CD14-positive monocyte (primary cell): ENCODE data around the gene TTC7B. TPM values are rescaled to one million over a fixed set of nuclear protein-coding genes. Genes with fewer than 3 reads are reported as not detected.

Source experiments
- DNase-seq, 3 donors: peaks; one replicate each; pipeline ENCODE4 v3.0.0-alpha.2; 2011 to 2022
- H2AFZ ChIP-seq: 2 replicates; pipeline ENCODE4 v1.6.0; 2012; ENCODE audit warnings: mild to moderate bottlenecking, low read depth, low read length, inconsistent platforms; ENCODE audit not compliant: insufficient read depth, poor library complexity, severe bottlenecking
- H3K27ac ChIP-seq, 2 donors: 1 replicate in 1 of 2; 2 replicates in 1 of 2; pipeline ENCODE4 v1.5.1; 2012 to 2013; ENCODE audit warnings: low read length in 2 of 2, control low read depth in 1 of 2, inconsistent platforms in 1 of 2, low read depth in 1 of 2, mild to moderate bottlenecking in 1 of 2
- H3K27me3 ChIP-seq, 2 donors: one replicate each; pipeline versions ENCODE4 v1.6.0 to v1.6.1; 2011 to 2013; ENCODE audit warnings: low read length in 2 of 2; ENCODE audit not compliant: control insufficient read depth in 2 of 2, insufficient read depth in 2 of 2
- H3K36me3 ChIP-seq, 2 donors: replicated peaks in 1 of 2; 1 replicate in 1 of 2; 2 replicates in 1 of 2; pipeline versions ENCODE4 v1.5.1 to v1.6.1; 2012 to 2013; ENCODE audit warnings: low read length in 2 of 2, control low read depth in 1 of 2, inconsistent platforms in 1 of 2, mild to moderate bottlenecking in 1 of 2; ENCODE audit not compliant: insufficient read depth in 2 of 2, control insufficient read depth in 1 of 2
- H3K4me1 ChIP-seq, 2 donors: 1 replicate in 1 of 2; 2 replicates in 1 of 2; pipeline versions ENCODE4 v1.5.1 to v1.6.1; 2012 to 2013; ENCODE audit warnings: low read length in 2 of 2, control low read depth in 1 of 2, inconsistent platforms in 1 of 2, mild to moderate bottlenecking in 1 of 2, moderate library complexity in 1 of 2; ENCODE audit not compliant: insufficient read depth in 2 of 2, control insufficient read depth in 1 of 2
- H3K4me2 ChIP-seq: replicated peaks from 2 replicates; pipeline ENCODE3; 2012; ENCODE audit warnings: low read length, moderate library complexity, mild to moderate bottlenecking; ENCODE audit not compliant: poor library complexity, severe bottlenecking; ENCODE audit errors: extremely low read depth
- H3K4me3 ChIP-seq, 3 experiments: fragments of 200-600 bp in 1 of 3; sonication (generic) in 1 of 3; replicated peaks in 1 of 3; 1 replicate in 2 of 3; 2 replicates in 1 of 3; pipeline ENCODE4 v1.5.1; 2011 to 2013; ENCODE audit warnings: low read length in 3 of 3, mild to moderate bottlenecking in 3 of 3, control low read depth in 2 of 3, low read depth in 2 of 3, inconsistent platforms in 1 of 3, moderate library complexity in 1 of 3
- H3K79me2 ChIP-seq: 2 replicates; pipeline ENCODE4 v1.6.0; 2012; ENCODE audit warnings: mild to moderate bottlenecking, control low read depth, inconsistent platforms, low read length, moderate library complexity; ENCODE audit not compliant: insufficient read depth
- H3K9ac ChIP-seq: 2 replicates; pipeline ENCODE4 v1.6.0; 2017; ENCODE audit warnings: low read length, mild to moderate bottlenecking; ENCODE audit not compliant: insufficient read depth, poor library complexity, severe bottlenecking
- H3K9me3 ChIP-seq, 2 donors: replicated peaks in 1 of 2; 1 replicate in 1 of 2; 2 replicates in 1 of 2; pipeline versions ENCODE4 v1.5.1 to v1.6.1; 2012 to 2013; ENCODE audit warnings: low read length in 2 of 2, control low read depth in 1 of 2; ENCODE audit not compliant: control insufficient read depth in 1 of 2, insufficient read depth in 1 of 2
- H4K20me1 ChIP-seq: 2 replicates; pipeline ENCODE4 v1.6.0; 2012; ENCODE audit warnings: mild to moderate bottlenecking, low read length, control low read depth, moderate library complexity; ENCODE audit not compliant: insufficient read depth
- H3K27ac Mint-ChIP-seq, 7 donors: one replicate each; pipeline ENCODE4 v1.8.0; 2020; ENCODE audit warnings: mild to moderate bottlenecking in 7 of 7, mixed read lengths in 7 of 7, moderate library complexity in 6 of 7, inconsistent platforms in 2 of 7
- H3K27me3 Mint-ChIP-seq, 3 donors: one replicate each; pipeline ENCODE4 v1.8.0; 2021 to 2022; ENCODE audit warnings: low read depth in 3 of 3, mild to moderate bottlenecking in 3 of 3, mixed read lengths in 3 of 3, moderate library complexity in 3 of 3, inconsistent platforms in 1 of 3
- H3K36me3 Mint-ChIP-seq, 2 donors: one replicate each; pipeline ENCODE4 v1.8.0; 2020; ENCODE audit warnings: mixed read lengths in 2 of 2, inconsistent platforms in 1 of 2, mild to moderate bottlenecking in 1 of 2
- H3K4me1 Mint-ChIP-seq: one replicate; pipeline ENCODE4 v1.8.0; 2020; ENCODE audit warnings: mild to moderate bottlenecking, mixed read lengths
- H3K4me3 Mint-ChIP-seq, 2 donors: one replicate each; pipeline ENCODE4 v1.8.0; 2020; ENCODE audit warnings: mild to moderate bottlenecking in 2 of 2, mixed read lengths in 2 of 2, moderate library complexity in 1 of 2
- H3K9me3 Mint-ChIP-seq, 7 donors: one replicate each; pipeline ENCODE4 v1.8.0; 2020 to 2022; ENCODE audit warnings: mixed read lengths in 7 of 7, mild to moderate bottlenecking in 6 of 7, moderate library complexity in 6 of 7, inconsistent platforms in 2 of 7
- WGBS: methylation state at CpG from one replicate; pipeline ENCODE4 v1.1.5; 2013; ENCODE audit warnings: missing lambda C conversion rate; ENCODE audit not compliant: insufficient coverage; 5-methylcytosine and 5-hydroxymethylcytosine counted together
- intact Hi-C, 2 donors: fragments of 100-400 bp; cut with micrococcal nuclease; formaldehyde crosslinking; loops; one replicate each; pipeline versions ENCODE4 v1.15.0 to v1.15.1; 2023
- polyA plus RNA-seq, 3 donors: library from polyadenylated mRNA; depleted of rRNA in 1 of 3; unstranded in 2 of 3; stranded (reverse) in 1 of 3; fragments of 300-500 nt in 2 of 3; fragments of >200 nt in 1 of 3; fragmentation: Illumina TruSeq in 2 of 3; gene quantifications; 1 replicate in 2 of 3; 2 replicates in 1 of 3; pipeline ENCODE4 v1.2.3, GENCODE V29; 2012 to 2021
- TF ChIP-seq, protein P1 (sequence below): fragments of 200-600 bp; IDR thresholded peaks from one replicate; pipeline ENCODE4 v1.8.0; 2022; ENCODE audit warnings: antibody characterized with exemption, mild to moderate bottlenecking

Gene TTC7B
- polyA plus RNA-seq, 3 donors = 0.87 to 2.6 (median 1.2) TPM

DNA sequence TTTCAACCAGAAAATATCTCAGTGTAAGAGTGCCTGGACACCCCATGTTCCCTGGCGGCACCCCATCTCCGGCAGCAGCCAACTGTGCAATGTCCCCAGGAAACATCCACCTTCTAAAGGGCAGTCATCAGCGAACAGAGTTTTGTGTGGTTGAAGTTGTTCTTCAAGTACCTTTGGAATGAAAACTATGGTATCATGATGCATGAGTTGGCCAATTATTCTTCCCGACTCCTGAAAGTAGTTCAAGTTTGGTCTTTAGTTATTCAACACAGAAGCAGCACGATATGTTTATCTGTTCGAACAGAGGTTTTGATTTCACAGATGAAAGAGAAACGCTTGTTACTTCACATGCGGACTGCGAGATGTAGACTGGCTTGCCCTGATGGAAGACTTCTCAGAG, 21.1 kb upstream of the TTC7B start:
- DNase-seq = no peak
- no peak overlapping the region for H3K4me2 ChIP-seq
- no peaks in the 10 kb centered on the region for H3K9me3 ChIP-seq
- Mint-ChIP-seq H3K9me3 (peaks cover 0 to 4% (median 2%) of the 10 kb centered on the region in 7 donors), H3K27ac (no peak overlapping the region), H3K27me3 (peaks cover 3 to 4% (median 3%) of the 10 kb centered on the region in 3 donors), H3K4me3 (no peak overlapping the region), H3K36me3 (no peaks in the 10 kb centered on the region), H3K4me1 (peaks cover 20% of the 10 kb centered on the region)
- H2AFZ ChIP-seq = no peak overlapping the region
- intact Hi-C loops = no loop called here
- no peaks in the 10 kb centered on the region for H3K79me2 ChIP-seq
- no peak overlapping the region for H3K27ac ChIP-seq
- no peaks in the 10 kb centered on the region for H3K27me3 ChIP-seq
- no peak overlapping the region for H3K4me3 ChIP-seq
- no peak overlapping the region for H3K9ac ChIP-seq
- no peaks in the 10 kb centered on the region for H4K20me1 ChIP-seq
- H3K36me3 ChIP-seq = no peaks in the 10 kb centered on the region
- TF ChIP-seq, protein P1, sequence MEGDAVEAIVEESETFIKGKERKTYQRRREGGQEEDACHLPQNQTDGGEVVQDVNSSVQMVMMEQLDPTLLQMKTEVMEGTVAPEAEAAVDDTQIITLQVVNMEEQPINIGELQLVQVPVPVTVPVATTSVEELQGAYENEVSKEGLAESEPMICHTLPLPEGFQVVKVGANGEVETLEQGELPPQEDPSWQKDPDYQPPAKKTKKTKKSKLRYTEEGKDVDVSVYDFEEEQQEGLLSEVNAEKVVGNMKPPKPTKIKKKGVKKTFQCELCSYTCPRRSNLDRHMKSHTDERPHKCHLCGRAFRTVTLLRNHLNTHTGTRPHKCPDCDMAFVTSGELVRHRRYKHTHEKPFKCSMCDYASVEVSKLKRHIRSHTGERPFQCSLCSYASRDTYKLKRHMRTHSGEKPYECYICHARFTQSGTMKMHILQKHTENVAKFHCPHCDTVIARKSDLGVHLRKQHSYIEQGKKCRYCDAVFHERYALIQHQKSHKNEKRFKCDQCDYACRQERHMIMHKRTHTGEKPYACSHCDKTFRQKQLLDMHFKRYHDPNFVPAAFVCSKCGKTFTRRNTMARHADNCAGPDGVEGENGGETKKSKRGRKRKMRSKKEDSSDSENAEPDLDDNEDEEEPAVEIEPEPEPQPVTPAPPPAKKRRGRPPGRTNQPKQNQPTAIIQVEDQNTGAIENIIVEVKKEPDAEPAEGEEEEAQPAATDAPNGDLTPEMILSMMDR = no peak
- peaks cover 10 to 20% of the 10 kb centered on the region in 2 donors for H3K4me1 ChIP-seq
- 100% methylated on average over 2 of the region's 9 CpGs for WGBS

DNA sequence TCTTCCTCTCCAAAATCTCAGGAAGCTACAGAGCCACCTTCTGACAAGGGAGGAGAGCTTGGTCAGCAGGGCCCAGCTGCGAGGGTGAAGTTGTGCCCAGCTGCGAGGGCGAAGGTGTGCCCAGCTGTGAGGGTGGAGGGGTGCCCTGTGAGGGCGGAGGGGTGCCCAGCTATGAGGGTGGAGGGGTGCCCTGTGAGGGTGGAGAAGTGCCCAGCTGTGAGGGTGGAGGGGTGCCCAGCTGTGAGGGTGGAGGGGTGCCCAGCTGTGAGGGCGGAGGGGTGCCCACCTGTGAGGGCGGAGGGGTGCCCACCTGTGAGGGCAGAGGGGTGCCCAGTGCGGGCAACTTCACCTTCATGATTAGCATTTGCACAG, 20.4 kb upstream of the TTC7B start:
- Histone ChIP-seq H3K79me2 (no peaks in the 10 kb centered on the region), H4K20me1 (no peaks in the 10 kb centered on the region), H3K4me3 (peak overlapping the region in 1 of 3 experiments; percentile 42), H3K36me3 (no peaks in the 10 kb centered on the region), H3K4me1 (peaks cover 10 to 20% of the 10 kb centered on the region in 2 donors), H3K9ac (peak overlapping the region; percentile 43), H3K27ac (no peak overlapping the region), H2AFZ (peak overlapping the region; percentile 76), H3K27me3 (no peaks in the 10 kb centered on the region), H3K4me2 (peak overlapping the region; percentile 38), H3K9me3 (no peaks in the 10 kb centered on the region)
- H3K4me1 Mint-ChIP-seq = peaks cover 20% of the 10 kb centered on the region
- no peaks in the 10 kb centered on the region for H3K36me3 Mint-ChIP-seq
- peak overlapping the region; percentile 6 to 46 for H3K4me3 Mint-ChIP-seq
- H3K27me3 Mint-ChIP-seq = peaks cover 3 to 6% (median 4%) of the 10 kb centered on the region in 3 donors
- intact Hi-C loops = no loop called here
- no peak for DNase-seq
- H3K27ac Mint-ChIP-seq = peak overlapping the region in 2 of 7 donors; percentile 32 to 64
- 47% methylated on average over 6 of the region's 7 CpGs for WGBS
- TF ChIP-seq, protein P1 = no peak
- H3K9me3 Mint-ChIP-seq = peaks cover 0 to 4% (median 2%) of the 10 kb centered on the region in 7 donors
